SK-N-SH treated with all-trans-retinoic acid at 6 μM for 48 hours (cell line): ENCODE results near the gene SMCR8.

Experiments used
- GLIS3 ChIP-seq: fragments of 250-450 bp; sonication (Bioruptor Pico); IDR thresholded peaks from 2 replicates; pipeline ENCODE4 v1.5.0; 2020; ENCODE audit warnings: mild to moderate bottlenecking, moderate library complexity
- ISL1 ChIP-seq: fragments of 250-450 bp; sonication (Bioruptor Pico); IDR thresholded peaks from 2 replicates; pipeline ENCODE4 v2.1.2; 2022; ENCODE audit warnings: mild to moderate bottlenecking, moderate library complexity
- OSR1 ChIP-seq: fragments of 250-450 bp; sonication (Bioruptor Pico); IDR thresholded peaks from 2 replicates; pipeline ENCODE4 v1.8.0; 2022; ENCODE audit warnings: moderate library complexity, mild to moderate bottlenecking, inconsistent platforms
- PPARA ChIP-seq: fragments of 250-450 bp; sonication (Bioruptor Pico); IDR thresholded peaks from 2 replicates; pipeline ENCODE4 v1.5.0; 2020; ENCODE audit warnings: mild to moderate bottlenecking, borderline replicate concordance
- RARB ChIP-seq: fragments of 250-450 bp; sonication (Bioruptor Pico); IDR thresholded peaks from 2 replicates; pipeline ENCODE4 v1.8.0; 2021; ENCODE audit warnings: mild to moderate bottlenecking, moderate library complexity
- TOX ChIP-seq: fragments of 250-450 bp; sonication (Bioruptor Pico); IDR thresholded peaks from 2 replicates; pipeline ENCODE4 v1.8.0; 2021; ENCODE audit warnings: mild to moderate bottlenecking, moderate library complexity, borderline replicate concordance
- ZC3H10 ChIP-seq: fragments of 250-450 bp; sonication (Bioruptor Pico); IDR thresholded peaks from 2 replicates; pipeline ENCODE4 v1.5.1; 2021; ENCODE audit warnings: mild to moderate bottlenecking, moderate library complexity
- ZFP3 ChIP-seq: fragments of 250-450 bp; sonication (Bioruptor Pico); IDR thresholded peaks from 2 replicates; pipeline ENCODE4 v1.5.0; 2020; ENCODE audit warnings: mild to moderate bottlenecking, moderate library complexity
- ZFP30 ChIP-seq: fragments of 450-650 bp; formaldehyde crosslinking; IDR thresholded peaks from 2 replicates; pipeline ENCODE4 v1.5.0; 2022; ENCODE audit warnings: mild to moderate bottlenecking, moderate library complexity
- ZNF565 ChIP-seq: fragments of 450-650 bp; formaldehyde crosslinking; conservative IDR thresholded peaks from 2 replicates; pipeline ENCODE4 v1.5.0; 2020; ENCODE audit warnings: low read depth, mild to moderate bottlenecking, moderate library complexity
- ZNF8 ChIP-seq: fragments of 450-650 bp; formaldehyde crosslinking; IDR thresholded peaks from 2 replicates; pipeline ENCODE4 v1.5.0; 2020; ENCODE audit warnings: mild to moderate bottlenecking, moderate library complexity
- TF ChIP-seq, protein P1 (sequence below): fragments of 250-450 bp; sonication (Bioruptor Pico); IDR thresholded peaks from 2 replicates; pipeline ENCODE4 v1.8.0; 2020; ENCODE audit warnings: mild to moderate bottlenecking, moderate library complexity, borderline replicate concordance
- TF ChIP-seq, protein P2 (sequence below): fragments of 250-450 bp; sonication (Bioruptor Pico); IDR thresholded peaks from 2 replicates; pipeline ENCODE4 v1.8.0; 2021; ENCODE audit warnings: low read depth, mild to moderate bottlenecking, moderate library complexity, borderline replicate concordance
- TF ChIP-seq, protein P3 (sequence below): fragments of 250-450 bp; sonication (Bioruptor Pico); IDR thresholded peaks from 2 replicates; pipeline ENCODE4 v1.5.1; 2020; ENCODE audit warnings: low read depth, mild to moderate bottlenecking, moderate library complexity

DNA sequence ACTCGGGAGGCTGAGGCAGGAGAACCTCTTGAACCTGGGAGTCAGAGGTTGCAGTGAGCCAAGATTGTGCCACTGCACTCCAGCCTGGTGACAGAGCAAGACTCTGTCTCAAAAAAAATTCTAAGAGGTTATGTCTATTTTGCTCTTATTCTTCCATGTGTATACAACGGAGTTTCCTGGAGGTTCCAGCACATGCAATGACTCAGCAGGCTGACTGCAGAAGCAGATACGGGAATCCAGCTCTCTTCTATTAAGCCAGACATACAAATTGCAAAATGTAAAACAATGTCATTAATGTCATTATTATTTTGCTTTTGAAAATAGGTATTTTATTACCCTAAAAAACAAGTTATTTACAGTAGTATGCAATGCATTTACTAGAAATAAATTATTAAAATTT, 36.2 kb upstream of the SMCR8 start:
- TF ChIP-seq TOX (CRISPR knock-in tag) (no peak), ZNF8 (CRISPR knock-in tag) (no peak), ZFP3 (CRISPR knock-in tag) (no peak), ISL1 (CRISPR knock-in tag) (no peak), RARB (CRISPR knock-in tag) (no peak), OSR1 (no peak), GLIS3 (CRISPR knock-in tag) (no peak), ZNF565 (CRISPR knock-in tag) (no peak), ZC3H10 (CRISPR knock-in tag) (no peak), ZFP30 (CRISPR knock-in tag) (no peak), PPARA (CRISPR knock-in tag) (no peak)
- TF ChIP-seq, protein P1, sequence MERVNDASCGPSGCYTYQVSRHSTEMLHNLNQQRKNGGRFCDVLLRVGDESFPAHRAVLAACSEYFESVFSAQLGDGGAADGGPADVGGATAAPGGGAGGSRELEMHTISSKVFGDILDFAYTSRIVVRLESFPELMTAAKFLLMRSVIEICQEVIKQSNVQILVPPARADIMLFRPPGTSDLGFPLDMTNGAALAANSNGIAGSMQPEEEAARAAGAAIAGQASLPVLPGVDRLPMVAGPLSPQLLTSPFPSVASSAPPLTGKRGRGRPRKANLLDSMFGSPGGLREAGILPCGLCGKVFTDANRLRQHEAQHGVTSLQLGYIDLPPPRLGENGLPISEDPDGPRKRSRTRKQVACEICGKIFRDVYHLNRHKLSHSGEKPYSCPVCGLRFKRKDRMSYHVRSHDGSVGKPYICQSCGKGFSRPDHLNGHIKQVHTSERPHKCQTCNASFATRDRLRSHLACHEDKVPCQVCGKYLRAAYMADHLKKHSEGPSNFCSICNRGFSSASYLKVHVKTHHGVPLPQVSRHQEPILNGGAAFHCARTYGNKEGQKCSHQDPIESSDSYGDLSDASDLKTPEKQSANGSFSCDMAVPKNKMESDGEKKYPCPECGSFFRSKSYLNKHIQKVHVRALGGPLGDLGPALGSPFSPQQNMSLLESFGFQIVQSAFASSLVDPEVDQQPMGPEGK (CRISPR knock-in tag) = no peak
- TF ChIP-seq, protein P2, sequence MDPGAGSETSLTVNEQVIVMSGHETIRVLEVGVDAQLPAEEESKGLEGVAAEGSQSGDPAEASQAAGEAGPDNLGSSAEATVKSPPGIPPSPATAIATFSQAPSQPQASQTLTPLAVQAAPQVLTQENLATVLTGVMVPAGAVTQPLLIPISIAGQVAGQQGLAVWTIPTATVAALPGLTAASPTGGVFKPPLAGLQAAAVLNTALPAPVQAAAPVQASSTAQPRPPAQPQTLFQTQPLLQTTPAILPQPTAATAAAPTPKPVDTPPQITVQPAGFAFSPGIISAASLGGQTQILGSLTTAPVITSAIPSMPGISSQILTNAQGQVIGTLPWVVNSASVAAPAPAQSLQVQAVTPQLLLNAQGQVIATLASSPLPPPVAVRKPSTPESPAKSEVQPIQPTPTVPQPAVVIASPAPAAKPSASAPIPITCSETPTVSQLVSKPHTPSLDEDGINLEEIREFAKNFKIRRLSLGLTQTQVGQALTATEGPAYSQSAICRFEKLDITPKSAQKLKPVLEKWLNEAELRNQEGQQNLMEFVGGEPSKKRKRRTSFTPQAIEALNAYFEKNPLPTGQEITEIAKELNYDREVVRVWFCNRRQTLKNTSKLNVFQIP (CRISPR knock-in tag) = no peak
- TF ChIP-seq, protein P3, sequence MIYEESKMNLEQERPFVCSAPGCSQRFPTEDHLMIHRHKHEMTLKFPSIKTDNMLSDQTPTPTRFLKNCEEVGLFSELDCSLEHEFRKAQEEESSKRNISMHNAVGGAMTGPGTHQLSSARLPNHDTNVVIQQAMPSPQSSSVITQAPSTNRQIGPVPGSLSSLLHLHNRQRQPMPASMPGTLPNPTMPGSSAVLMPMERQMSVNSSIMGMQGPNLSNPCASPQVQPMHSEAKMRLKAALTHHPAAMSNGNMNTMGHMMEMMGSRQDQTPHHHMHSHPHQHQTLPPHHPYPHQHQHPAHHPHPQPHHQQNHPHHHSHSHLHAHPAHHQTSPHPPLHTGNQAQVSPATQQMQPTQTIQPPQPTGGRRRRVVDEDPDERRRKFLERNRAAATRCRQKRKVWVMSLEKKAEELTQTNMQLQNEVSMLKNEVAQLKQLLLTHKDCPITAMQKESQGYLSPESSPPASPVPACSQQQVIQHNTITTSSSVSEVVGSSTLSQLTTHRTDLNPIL = no peak
